Motor neuron (in vitro differentiated cells): ENCODE measurements around the gene CACHD1. TPM values are rescaled to one million over a fixed set of nuclear protein-coding genes. Genes with fewer than 3 reads are reported as not detected.
"Not testable (repeated sequence)": the region's sequence is repeated elsewhere in the genome, so short reads cannot be mapped to it uniquely, and the experiment has no call there.

Experiments
- ATAC-seq, 8 experiments: fragments of 200-7000 bp; cut with Tn5 transposase; replicated peaks in 6 of 8; 2 replicates each; pipeline ENCODE4 v1.8.0; 2021; ENCODE audit warnings: mild to moderate bottlenecking in 8 of 8, moderate library complexity in 8 of 8
- H3K27ac ChIP-seq, 2 donors: fragments of 250-450 bp; sonication (Bioruptor Pico); 2 replicates each; pipeline ENCODE4 v1.9.0; 2021; ENCODE audit warnings: antibody characterized with exemption in 2 of 2, mild to moderate bottlenecking in 2 of 2, moderate library complexity in 1 of 2
- H3K4me1 ChIP-seq, 2 donors: fragments of 250-450 bp; sonication (Bioruptor Pico); replicated peaks in 1 of 2; 2 replicates each; pipeline ENCODE4 v1.6.1; 2021; ENCODE audit warnings: antibody characterized with exemption in 2 of 2, mild to moderate bottlenecking in 2 of 2, moderate library complexity in 1 of 2
- H3K4me3 ChIP-seq, 5 donors: fragments of 250-450 bp; sonication (Bioruptor Pico); 2 replicates each; pipeline ENCODE4 v1.9.0; 2021; ENCODE audit warnings: antibody characterized with exemption in 5 of 5, mild to moderate bottlenecking in 5 of 5, moderate library complexity in 4 of 5
- WGBS, 10 experiments: fragments of 450-650 bp; shearing (Covaris generic); methylation state at CpG; one replicate each; pipeline ENCODE4 v1.0.0; 2022; 5-methylcytosine and 5-hydroxymethylcytosine counted together
- in situ Hi-C, 9 experiments: fragments of 400-800 bp; cut with MboI; loops; one replicate each; pipeline ENCODE4 v1.15.0; 2021; ENCODE audit warnings: low sequenced_read_pairs in 9 of 9, low pct_unique_long_range_greater_than_20kb in 2 of 9; ENCODE audit not compliant: unreplicated experiment in 9 of 9
- total RNA-seq, 8 experiments: library from RNA; unstranded; fragments of 300-600 nt; gene quantifications; 2 replicates each; pipeline versions ENCODE4 v1.2.3 to v1.2.4, GENCODE V29; 2022

CACHD1 gene
- total RNA-seq, 8 experiments from 2014 or later, result 18.6 to 54.2 (median 31.6) TPM

- H3K4me1 ChIP-seq, result peaks cover 46 to 53% of the 10 kb centered on the region in 2 donors
- 0 to 39% (median 21%) methylated on average over 1 to 2 of the region's 2 CpGs for WGBS, 10 experiments
- H3K4me3 ChIP-seq, result no peak overlapping the region
- in situ Hi-C loops, result no loop called here
- no peak for ATAC-seq
- no peak overlapping the region for H3K27ac ChIP-seq
These were observed 33.0 kb downstream of the CACHD1 start for GRCh38 chr1:64502931-64503330.

- WGBS, 10 experiments, result 0 to 20% (median 0%) methylated on average over 1 to 3 of the region's 51 CpGs; no CpG with 5 or more reads in 6 of the 10 experiments
- peak overlapping the region; percentile 27 to 48 (median 30) for H3K4me3 ChIP-seq
- in situ Hi-C loops, result no loop called here
- peak overlapping the region; percentile 72 for H3K27ac ChIP-seq
- peak in 6 of 8 experiments; percentile 40 to 90 (median 88) for ATAC-seq
- H3K4me1 ChIP-seq, result peaks cover 59 to 67% of the 10 kb centered on the region in 2 donors
These were observed 35.5 kb downstream of the CACHD1 start for GRCh38 chr1:64505232-64505943.

GRCh38 chr1:64505944-64506655, 36.2 kb downstream of the CACHD1 start:
- H3K4me3 ChIP-seq, result peak overlapping the region; percentile 27 to 48 (median 30)
- in situ Hi-C loops, result no loop called here
- H3K4me1 ChIP-seq, result peaks cover 59 to 67% of the 10 kb centered on the region in 2 donors
- WGBS, 10 experiments, result 53 to 84% (median 70%) methylated on average over 1 to 12 of the region's 15 CpGs; no CpG with 5 or more reads in 3 of the 10 experiments
- peak overlapping the region; percentile 72 for H3K27ac ChIP-seq
- peak in 5 of 8 experiments; percentile 27 to 57 (median 50) for ATAC-seq

- no peak overlapping the region for H3K27ac ChIP-seq
- in situ Hi-C loops, result no loop called here
- 32 to 75% (median 39%) methylated on average over 2 of the region's 2 CpGs; no CpG with 5 or more reads in 4 of the 10 experiments for WGBS, 10 experiments
- ATAC-seq, result no peak
- no peak overlapping the region for H3K4me3 ChIP-seq
- peaks cover 42 to 58% of the 10 kb centered on the region in 2 donors for H3K4me1 ChIP-seq
These were observed 38.7 kb downstream of the CACHD1 start for GRCh38 chr1:64508629-64509028.

GRCh38 chr1:64511044-64511443, 41.1 kb downstream of the CACHD1 start:
- no peak for ATAC-seq
- in situ Hi-C loops, result no loop called here
- H3K27ac ChIP-seq, result no peak overlapping the region
- no peak overlapping the region for H3K4me3 ChIP-seq
- 83 to 100% (median 93%) methylated on average over 1 to 4 of the region's 4 CpGs for WGBS, 10 experiments
- peaks cover 48 to 64% of the 10 kb centered on the region in 2 donors for H3K4me1 ChIP-seq

GRCh38 chr1:64512206-64512605, 42.3 kb downstream of the CACHD1 start:
- 50 to 90% (median 68%) methylated on average over 1 to 2 of the region's 2 CpGs; no CpG with 5 or more reads in 4 of the 10 experiments for WGBS, 10 experiments
- H3K4me1 ChIP-seq, result peaks cover 47 to 62% of the 10 kb centered on the region in 2 donors
- H3K27ac ChIP-seq, H3K4me3 ChIP-seq, ATAC-seq, in situ Hi-C loops: not testable (repeated sequence)

- no peak for ATAC-seq
- H3K27ac ChIP-seq, result no peak overlapping the region
- H3K4me1 ChIP-seq, result peaks cover 51 to 60% of the 10 kb centered on the region in 2 donors
- in situ Hi-C loops, result no loop called here
- no peak overlapping the region for H3K4me3 ChIP-seq
These were observed 43.6 kb downstream of the CACHD1 start for GRCh38 chr1:64513545-64513944.

- peak in 7 of 8 experiments; percentile 16 to 76 (median 61) for ATAC-seq
- no peak overlapping the region for H3K4me3 ChIP-seq
- 0 to 17% (median 0%) methylated on average over 1 of the region's 1 CpG; no CpG with 5 or more reads in 2 of the 10 experiments for WGBS, 10 experiments
- in situ Hi-C loops, result no loop called here
- peaks cover 48 to 55% of the 10 kb centered on the region in 2 donors for H3K4me1 ChIP-seq
- no peak overlapping the region for H3K27ac ChIP-seq
These were observed 44.4 kb downstream of the CACHD1 start for GRCh38 chr1:64514197-64514765.

DNA sequence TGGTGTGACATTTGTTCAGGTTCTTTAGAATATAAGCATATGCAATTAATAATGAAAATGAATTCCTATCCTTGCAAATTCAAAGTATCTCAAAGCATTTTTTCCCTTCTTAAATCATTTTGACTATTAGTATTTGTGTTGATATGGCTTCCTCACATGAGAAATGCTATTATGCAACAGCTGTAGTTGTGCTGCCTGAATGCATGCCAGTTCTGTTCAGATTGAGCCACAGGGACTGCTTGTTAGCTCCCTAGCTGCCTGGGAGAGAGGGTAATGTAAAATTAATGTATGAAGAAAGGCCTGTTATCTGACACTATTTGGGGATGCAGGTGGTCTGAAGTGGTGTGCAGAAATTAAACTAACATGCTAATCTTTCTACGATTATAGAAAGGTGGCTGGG, 45.5 kb downstream of the CACHD1 start:
- in situ Hi-C loops, result no loop called here
- Histone ChIP-seq H3K27ac (no peak overlapping the region), H3K4me1 (peaks cover 51 to 53% of the 10 kb centered on the region in 2 donors), H3K4me3 (no peak overlapping the region)
- WGBS, 10 experiments, result 0 to 80% (median 6%) methylated on average over 1 of the region's 1 CpG; no CpG with 5 or more reads in 2 of the 10 experiments
- peak; percentile 48 to 74 (median 58) for ATAC-seq

GRCh38 chr1:64516301-64516700, 46.4 kb downstream of the CACHD1 start:
- Histone ChIP-seq H3K4me3 (no peak overlapping the region), H3K4me1 (peaks cover 51 to 53% of the 10 kb centered on the region in 2 donors), H3K27ac (no peak overlapping the region)
- no peak for ATAC-seq
- 5 to 94% (median 81%) methylated on average over 4 to 7 of the region's 7 CpGs for WGBS, 10 experiments
- in situ Hi-C loops, result no loop called here

DNA sequence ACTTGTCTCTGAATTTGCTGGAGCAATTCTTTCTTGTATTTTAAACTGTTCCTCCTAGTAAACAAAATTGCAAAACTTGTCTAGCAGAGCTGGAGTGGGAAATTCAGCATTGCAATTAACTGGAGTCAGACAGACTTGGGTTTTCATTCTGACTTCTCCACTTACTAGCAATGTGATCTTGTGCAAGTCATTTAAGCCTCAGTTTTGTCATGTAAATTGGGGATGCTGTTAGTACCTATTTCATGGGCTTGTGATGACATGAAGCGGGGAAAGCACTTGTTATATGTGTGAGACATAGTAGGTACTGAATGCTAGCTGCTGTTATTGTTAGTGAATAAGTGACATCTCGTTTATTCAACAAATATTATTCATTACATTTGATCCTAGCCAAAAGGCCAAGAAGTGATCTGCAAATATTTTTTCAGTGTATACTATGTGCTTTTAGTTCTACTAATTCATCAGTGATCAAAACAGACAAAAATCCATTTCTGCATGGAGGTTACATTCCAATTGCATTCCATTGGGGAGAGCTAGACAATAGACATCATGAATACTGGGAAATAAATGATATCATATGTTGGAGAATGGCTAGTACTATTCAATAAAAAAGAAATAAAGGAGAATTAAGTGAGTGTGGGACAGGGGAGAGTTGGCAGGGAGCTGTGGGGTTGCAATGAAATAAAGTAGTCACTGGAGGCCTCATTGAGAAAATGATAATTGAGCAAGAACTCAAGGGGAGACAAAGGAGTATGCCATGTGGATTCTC, 47.1 kb downstream of the CACHD1 start:
- 20 to 100% (median 92%) methylated on average over 1 to 2 of the region's 2 CpGs; no CpG with 5 or more reads in 3 of the 10 experiments for WGBS, 10 experiments
- no peak overlapping the region for H3K4me3 ChIP-seq

DNA sequence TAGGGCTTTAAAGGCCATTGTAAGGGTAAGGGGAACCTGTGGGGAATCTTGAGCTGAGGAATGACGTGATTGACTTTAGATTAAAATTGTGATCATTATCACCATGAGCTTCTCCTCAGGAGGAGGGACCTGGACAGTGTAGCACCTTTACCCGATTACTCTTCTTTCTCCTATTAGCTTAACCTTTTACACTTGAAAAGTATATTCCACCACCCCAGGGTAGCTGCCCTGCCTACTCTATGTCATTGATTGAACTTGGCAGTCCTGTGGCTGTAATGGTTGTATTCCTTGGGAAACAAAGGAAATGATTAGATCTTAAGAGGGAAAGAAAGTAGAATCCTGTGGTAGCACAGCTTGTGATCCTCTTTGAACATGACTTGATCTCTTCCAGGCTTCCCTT, 47.7 kb downstream of the CACHD1 start:
- ATAC-seq, result no peak
- in situ Hi-C loops, result no loop called here
- Histone ChIP-seq H3K4me1 (peaks cover 53 to 56% of the 10 kb centered on the region in 2 donors), H3K4me3 (no peak overlapping the region), H3K27ac (no peak overlapping the region)
- WGBS, 10 experiments, result 82 to 100% (median 98%) methylated on average over 1 to 2 of the region's 2 CpGs; no CpG with 5 or more reads in 2 of the 10 experiments

More for the DNA sequence above, 47.1 kb downstream of the CACHD1 start:
- peaks cover 51 to 53% of the 10 kb centered on the region in 2 donors for H3K4me1 ChIP-seq
- peak in 5 of 8 experiments; percentile 35 to 61 (median 40) for ATAC-seq
- in situ Hi-C loops, result no loop called here
- no peak overlapping the region for H3K27ac ChIP-seq
